C4-2B (cell line): ENCODE results near the gene FOXO4.

Experiments used
- ZFX ChIP-seq: fragments of 450-650 bp; IDR thresholded peaks from 2 replicates; pipeline ENCODE4 v1.6.1; 2017
- TF ChIP-seq, protein P1 (sequence below): fragments of 450-650 bp; conservative IDR thresholded peaks from 2 replicates; pipeline ENCODE4 v1.5.1; 2017; ENCODE audit warnings: mild to moderate bottlenecking

DNA sequence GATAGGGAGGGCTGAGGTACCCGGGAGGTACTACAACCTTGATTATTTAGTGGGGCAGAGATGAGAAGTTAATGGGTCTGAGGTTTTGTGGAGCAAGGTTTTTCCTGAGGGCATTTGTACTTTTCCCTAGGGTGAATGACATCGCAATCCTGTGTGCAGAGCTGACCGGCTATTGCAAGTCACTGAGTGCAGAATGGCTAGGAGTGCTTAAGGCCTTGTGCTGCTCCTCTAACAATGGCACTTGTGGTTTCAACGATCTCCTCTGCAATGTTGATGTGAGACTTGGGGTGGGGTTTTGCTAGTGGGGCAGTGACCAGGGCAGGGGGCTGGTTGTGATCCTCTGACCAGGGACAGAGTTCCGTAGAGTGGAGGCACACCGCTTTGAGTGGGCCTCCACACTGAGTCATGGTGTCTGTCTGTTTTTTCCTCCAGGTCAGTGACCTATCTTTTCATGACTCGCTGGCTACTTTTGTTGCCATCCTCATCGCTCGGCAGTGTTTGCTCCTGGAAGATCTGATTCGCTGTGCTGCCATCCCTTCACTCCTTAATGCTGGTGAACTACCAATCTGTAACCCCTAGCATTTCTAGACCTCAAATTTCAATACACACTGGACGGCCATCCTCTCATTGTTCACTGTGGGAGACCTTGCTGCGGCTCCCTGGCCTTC, 32.6 kb downstream of the FOXO4 start:
- TF ChIP-seq, protein P1, sequence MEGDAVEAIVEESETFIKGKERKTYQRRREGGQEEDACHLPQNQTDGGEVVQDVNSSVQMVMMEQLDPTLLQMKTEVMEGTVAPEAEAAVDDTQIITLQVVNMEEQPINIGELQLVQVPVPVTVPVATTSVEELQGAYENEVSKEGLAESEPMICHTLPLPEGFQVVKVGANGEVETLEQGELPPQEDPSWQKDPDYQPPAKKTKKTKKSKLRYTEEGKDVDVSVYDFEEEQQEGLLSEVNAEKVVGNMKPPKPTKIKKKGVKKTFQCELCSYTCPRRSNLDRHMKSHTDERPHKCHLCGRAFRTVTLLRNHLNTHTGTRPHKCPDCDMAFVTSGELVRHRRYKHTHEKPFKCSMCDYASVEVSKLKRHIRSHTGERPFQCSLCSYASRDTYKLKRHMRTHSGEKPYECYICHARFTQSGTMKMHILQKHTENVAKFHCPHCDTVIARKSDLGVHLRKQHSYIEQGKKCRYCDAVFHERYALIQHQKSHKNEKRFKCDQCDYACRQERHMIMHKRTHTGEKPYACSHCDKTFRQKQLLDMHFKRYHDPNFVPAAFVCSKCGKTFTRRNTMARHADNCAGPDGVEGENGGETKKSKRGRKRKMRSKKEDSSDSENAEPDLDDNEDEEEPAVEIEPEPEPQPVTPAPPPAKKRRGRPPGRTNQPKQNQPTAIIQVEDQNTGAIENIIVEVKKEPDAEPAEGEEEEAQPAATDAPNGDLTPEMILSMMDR: no peak
- TF ChIP-seq ZFX: no peak
